ENCODE measurements around the gene KLF2.
"Not testable (repeated sequence)": the region's sequence is repeated elsewhere in the genome, so short reads cannot be mapped to it uniquely, and the experiment has no call there.

KLF2 gene

DNA sequence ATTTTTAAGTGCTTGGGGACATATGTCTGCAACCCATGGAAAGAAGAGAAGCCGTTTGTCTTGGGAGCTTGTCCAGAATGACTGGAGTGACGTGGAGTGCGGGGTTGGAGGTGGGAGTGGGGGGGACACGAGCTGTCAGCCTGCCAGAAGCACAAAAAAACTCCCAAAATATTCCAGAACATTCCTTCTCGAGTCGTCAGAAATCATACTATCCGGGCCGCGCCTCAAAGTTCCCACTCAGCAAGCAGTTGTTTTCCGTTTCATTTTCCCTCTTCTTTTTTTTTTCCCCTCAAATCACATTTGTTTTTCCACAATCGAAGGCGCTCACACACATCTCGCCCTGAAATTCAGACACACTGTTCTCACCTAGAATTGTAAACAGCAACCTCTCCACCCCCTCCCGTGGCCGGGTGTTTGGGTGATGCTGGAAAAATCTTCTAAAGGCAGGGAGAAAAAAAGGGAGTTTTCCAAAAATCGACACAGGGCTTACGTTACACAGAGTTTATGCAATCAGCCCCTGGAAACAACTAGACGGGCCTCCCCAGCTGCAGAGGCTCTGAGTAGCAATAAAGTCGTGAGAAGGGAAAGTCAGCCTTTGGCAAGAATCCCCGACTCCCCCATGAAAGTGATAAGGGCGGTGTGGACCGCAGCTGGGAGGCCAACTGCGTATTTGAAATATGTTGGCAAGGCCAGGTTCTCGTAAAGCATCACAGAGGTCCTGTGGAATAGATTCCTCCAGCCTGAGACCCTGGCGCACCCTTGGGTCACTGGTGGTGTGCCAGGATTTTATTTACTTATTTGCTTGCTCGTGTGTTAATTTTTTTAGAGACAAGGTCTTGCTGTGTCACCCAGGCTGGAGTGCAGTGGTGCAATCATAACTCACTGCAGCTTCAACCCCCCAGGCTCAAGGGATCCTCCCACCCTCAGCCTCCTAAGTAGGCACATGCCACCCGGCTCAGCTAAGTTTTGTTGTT lies 31.2 kb upstream of the KLF2 start:
- H3K36me3 ChIP-seq (ENCODE audit: control insufficient read depth, insufficient read depth, low read length) = no peaks in the 10 kb centered on the region
- H3K27ac ChIP-seq (ENCODE audit: low read depth, low read length) = no peak overlapping the region
- no peak overlapping the region for H3K9ac ChIP-seq (ENCODE audit: low read length)
- no peaks in the 10 kb centered on the region for H3K4me1 ChIP-seq (ENCODE audit: control insufficient read depth, insufficient read depth, low read length)
- H3K9me3 ChIP-seq (ENCODE audit: control insufficient read depth, insufficient read depth, low read depth, low read length) = no peaks in the 10 kb centered on the region
- no peaks in the 10 kb centered on the region for H3K27me3 ChIP-seq (ENCODE audit: control insufficient read depth, insufficient read depth, low read length)
- no peak overlapping the region for H3K4me3 ChIP-seq (ENCODE audit: low read depth, low read length)

DNA sequence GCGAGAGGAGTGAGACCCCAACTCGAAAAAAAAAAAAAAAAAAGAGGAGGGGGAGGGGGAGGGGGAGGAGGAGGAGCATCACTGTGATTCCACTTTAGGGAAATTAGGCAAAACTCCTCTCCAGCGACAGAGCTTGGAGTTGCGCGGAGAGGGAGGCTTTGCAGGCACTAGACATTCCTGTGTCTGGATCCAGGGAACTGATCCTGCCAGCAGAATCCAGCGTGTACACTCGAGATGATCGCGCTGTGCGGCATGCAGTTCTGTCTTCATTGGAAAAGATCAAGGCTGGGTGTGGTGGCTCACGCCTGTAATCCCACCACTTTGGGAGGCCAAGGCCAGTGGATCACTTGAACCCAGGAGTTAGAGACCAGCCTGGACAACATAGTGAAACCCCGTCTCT lies 29.6 kb upstream of the KLF2 start:
- Histone ChIP-seq H3K4me1 (ENCODE audit: control insufficient read depth, insufficient read depth, low read length) (no peaks in the 10 kb centered on the region), H3K27me3 (ENCODE audit: control insufficient read depth, insufficient read depth, low read length) (no peaks in the 10 kb centered on the region), H3K4me3 (ENCODE audit: low read depth, low read length) (no peak overlapping the region), H3K36me3 (ENCODE audit: control insufficient read depth, insufficient read depth, low read length) (no peaks in the 10 kb centered on the region), H3K9me3 (ENCODE audit: control insufficient read depth, insufficient read depth, low read depth, low read length) (no peaks in the 10 kb centered on the region), H3K27ac (ENCODE audit: low read depth, low read length) (no peak overlapping the region), H3K9ac (ENCODE audit: low read length) (no peak overlapping the region)

- Histone ChIP-seq H3K27ac (ENCODE audit: low read depth, low read length) (no peak overlapping the region), H3K4me3 (ENCODE audit: low read depth, low read length) (no peak overlapping the region), H3K27me3 (ENCODE audit: control insufficient read depth, insufficient read depth, low read length) (no peaks in the 10 kb centered on the region), H3K9ac (ENCODE audit: low read length) (no peak overlapping the region), H3K4me1 (ENCODE audit: control insufficient read depth, insufficient read depth, low read length) (no peaks in the 10 kb centered on the region), H3K36me3 (ENCODE audit: control insufficient read depth, insufficient read depth, low read length) (no peaks in the 10 kb centered on the region), H3K9me3 (ENCODE audit: control insufficient read depth, insufficient read depth, low read depth, low read length) (no peaks in the 10 kb centered on the region)
These were observed 27.9 kb upstream of the KLF2 start for GRCh38 chr19:16296713-16297112.

DNA sequence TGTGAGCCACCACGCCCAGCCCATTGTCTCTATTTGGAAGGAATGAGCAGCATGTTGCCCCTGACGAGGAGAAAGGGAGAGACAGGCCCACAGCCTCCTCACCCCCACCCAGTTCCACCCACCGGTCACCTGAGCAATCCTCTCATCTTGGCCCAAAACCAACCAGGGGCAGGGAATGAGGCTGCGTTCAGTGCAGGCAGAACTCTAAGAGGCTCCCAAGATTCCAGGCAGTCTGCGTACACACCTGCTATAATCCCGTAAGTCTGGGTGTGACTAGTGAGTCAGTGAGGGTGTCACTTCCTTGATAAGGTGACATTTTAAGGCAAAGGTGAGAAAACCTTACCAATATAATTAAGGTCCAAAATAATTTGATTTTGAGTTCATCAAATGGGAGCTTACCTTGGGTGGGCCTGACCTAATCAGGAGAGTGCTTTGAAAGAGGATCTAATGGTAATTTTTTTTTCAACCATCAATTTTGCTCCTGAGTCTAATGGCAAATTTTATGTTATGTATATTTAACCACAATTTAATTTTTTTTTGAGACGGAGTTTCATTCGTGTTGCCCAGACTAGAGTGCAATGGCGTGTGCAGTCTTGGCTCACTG lies 26.9 kb upstream of the KLF2 start:
- no peaks in the 10 kb centered on the region for H3K27me3 ChIP-seq (ENCODE audit: control insufficient read depth, insufficient read depth, low read length)
- H3K9ac ChIP-seq (ENCODE audit: low read length) = no peak overlapping the region
- H3K9me3 ChIP-seq (ENCODE audit: control insufficient read depth, insufficient read depth, low read depth, low read length) = no peaks in the 10 kb centered on the region
- no peak overlapping the region for H3K27ac ChIP-seq (ENCODE audit: low read depth, low read length)
- H3K4me1 ChIP-seq (ENCODE audit: control insufficient read depth, insufficient read depth, low read length) = no peaks in the 10 kb centered on the region
- no peaks in the 10 kb centered on the region for H3K36me3 ChIP-seq (ENCODE audit: control insufficient read depth, insufficient read depth, low read length)
- H3K4me3 ChIP-seq (ENCODE audit: low read depth, low read length) = no peak overlapping the region

DNA sequence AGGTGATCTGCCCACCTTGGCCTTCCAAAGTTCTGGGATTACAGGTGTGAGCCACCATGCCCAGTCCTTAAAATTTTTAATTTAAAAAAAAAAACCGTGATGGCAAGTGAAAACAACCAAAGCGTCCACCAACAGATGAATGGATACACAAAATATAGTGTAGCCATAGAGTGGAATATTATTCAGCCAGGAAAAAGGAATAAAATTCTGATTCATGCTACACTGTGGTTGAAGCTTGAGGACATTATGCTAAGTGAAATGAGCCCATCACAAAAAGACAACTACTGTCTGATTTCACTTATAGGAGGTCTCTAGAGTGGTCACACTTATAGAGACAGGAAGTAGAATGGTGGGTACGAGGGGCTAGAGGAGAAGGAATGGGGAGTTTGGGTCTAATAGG lies 26.3 kb upstream of the KLF2 start:
- Histone ChIP-seq H3K27ac (ENCODE audit: low read depth, low read length) (no peak overlapping the region), H3K27me3 (ENCODE audit: control insufficient read depth, insufficient read depth, low read length) (no peaks in the 10 kb centered on the region), H3K4me1 (ENCODE audit: control insufficient read depth, insufficient read depth, low read length) (no peaks in the 10 kb centered on the region), H3K9ac (ENCODE audit: low read length) (no peak overlapping the region), H3K4me3 (ENCODE audit: low read depth, low read length) (no peak overlapping the region), H3K36me3 (ENCODE audit: control insufficient read depth, insufficient read depth, low read length) (no peaks in the 10 kb centered on the region), H3K9me3 (ENCODE audit: control insufficient read depth, insufficient read depth, low read depth, low read length) (no peaks in the 10 kb centered on the region)

- H3K9me3 ChIP-seq (ENCODE audit: control insufficient read depth, insufficient read depth, low read depth, low read length) = no peaks in the 10 kb centered on the region
- no peak overlapping the region for H3K9ac ChIP-seq (ENCODE audit: low read length)
- no peaks in the 10 kb centered on the region for H3K36me3 ChIP-seq (ENCODE audit: control insufficient read depth, insufficient read depth, low read length)
- no peaks in the 10 kb centered on the region for H3K27me3 ChIP-seq (ENCODE audit: control insufficient read depth, insufficient read depth, low read length)
- peaks cover 6% of the 10 kb centered on the region; the same call in 1 of the 2 replicates for H3K4me1 ChIP-seq (ENCODE audit: control insufficient read depth, insufficient read depth, low read length)
- H3K4me3 ChIP-seq (ENCODE audit: low read depth, low read length) = no peak overlapping the region
- H3K27ac ChIP-seq (ENCODE audit: low read depth, low read length) = no peak overlapping the region
These were observed 22.5 kb upstream of the KLF2 start for GRCh38 chr19:16301999-16302694.

- H3K4me3 ChIP-seq (ENCODE audit: low read depth, low read length) = no peak overlapping the region
- no peaks in the 10 kb centered on the region for H3K27me3 ChIP-seq (ENCODE audit: control insufficient read depth, insufficient read depth, low read length)
- H3K36me3 ChIP-seq (ENCODE audit: control insufficient read depth, insufficient read depth, low read length) = no peaks in the 10 kb centered on the region
These were observed 20.9 kb upstream of the KLF2 start for GRCh38 chr19:16303755-16304154.

DNA sequence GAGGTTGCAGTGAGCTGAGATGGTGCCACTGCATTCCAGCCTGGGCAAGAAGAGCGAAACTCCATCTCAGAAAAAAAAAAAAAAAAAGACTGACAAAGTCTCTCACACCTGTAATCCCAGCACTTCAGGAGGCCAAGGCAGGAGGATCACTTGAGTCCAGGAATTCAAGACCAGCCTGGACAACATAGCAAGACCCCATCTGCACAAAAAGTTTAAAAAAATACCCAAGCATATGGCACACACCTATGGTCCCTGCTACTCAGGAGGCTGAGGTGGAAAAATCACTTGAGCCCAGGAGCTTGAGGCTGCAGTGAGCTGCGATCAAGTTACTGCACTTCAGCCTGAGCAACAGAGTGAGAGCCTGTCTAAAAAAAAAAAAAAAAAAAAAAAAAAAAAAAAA lies 20.1 kb upstream of the KLF2 start:
- H3K4me1 ChIP-seq (ENCODE audit: control insufficient read depth, insufficient read depth, low read length); H3K9me3 ChIP-seq (ENCODE audit: control insufficient read depth, insufficient read depth, low read depth, low read length); H3K36me3 ChIP-seq (ENCODE audit: control insufficient read depth, insufficient read depth, low read length); H3K4me3 ChIP-seq (ENCODE audit: low read depth, low read length); H3K27me3 ChIP-seq (ENCODE audit: control insufficient read depth, insufficient read depth, low read length); H3K9ac ChIP-seq (ENCODE audit: low read length); H3K27ac ChIP-seq (ENCODE audit: low read depth, low read length): not testable (repeated sequence)

More at GRCh38 chr19:16303755-16304154, 20.9 kb upstream of the KLF2 start:
- H3K27ac ChIP-seq (ENCODE audit: low read depth, low read length) = no peak overlapping the region
- H3K9ac ChIP-seq (ENCODE audit: low read length) = no peak overlapping the region
- H3K4me1 ChIP-seq (ENCODE audit: control insufficient read depth, insufficient read depth, low read length) = peaks cover 7% of the 10 kb centered on the region; the same call in 1 of the 2 replicates
- no peaks in the 10 kb centered on the region for H3K9me3 ChIP-seq (ENCODE audit: control insufficient read depth, insufficient read depth, low read depth, low read length)

- H3K4me1 ChIP-seq (ENCODE audit: control insufficient read depth, insufficient read depth, low read length); H3K4me3 ChIP-seq (ENCODE audit: low read depth, low read length); H3K9me3 ChIP-seq (ENCODE audit: control insufficient read depth, insufficient read depth, low read depth, low read length); H3K36me3 ChIP-seq (ENCODE audit: control insufficient read depth, insufficient read depth, low read length); H3K27me3 ChIP-seq (ENCODE audit: control insufficient read depth, insufficient read depth, low read length); H3K9ac ChIP-seq (ENCODE audit: low read length); H3K27ac ChIP-seq (ENCODE audit: low read depth, low read length): not testable (repeated sequence)
These were observed 19.6 kb upstream of the KLF2 start for GRCh38 chr19:16305060-16305459.

GRCh38 chr19:16306728-16307402 lies 17.8 kb upstream of the KLF2 start:
- peaks cover 7% of the 10 kb centered on the region; the same call in 1 of the 2 replicates for H3K4me1 ChIP-seq (ENCODE audit: control insufficient read depth, insufficient read depth, low read length)
- H3K27me3 ChIP-seq (ENCODE audit: control insufficient read depth, insufficient read depth, low read length) = no peaks in the 10 kb centered on the region
- no peak overlapping the region for H3K4me3 ChIP-seq (ENCODE audit: low read depth, low read length)
- no peaks in the 10 kb centered on the region for H3K9me3 ChIP-seq (ENCODE audit: control insufficient read depth, insufficient read depth, low read depth, low read length)
- no peak overlapping the region for H3K9ac ChIP-seq (ENCODE audit: low read length)
- H3K36me3 ChIP-seq (ENCODE audit: control insufficient read depth, insufficient read depth, low read length) = no peaks in the 10 kb centered on the region
- no peak overlapping the region for H3K27ac ChIP-seq (ENCODE audit: low read depth, low read length)

Measured in HUES6 (cell line).